T-helper 1 cell (primary cell): ENCODE data around the gene UNC119B.
"Not testable (repeated sequence)": the region's sequence is repeated elsewhere in the genome, so short reads cannot be mapped to it uniquely, and the experiment has no call there.

Experiments
- DNase-seq, 5 donors: peaks; one replicate each; pipeline ENCODE4 v3.0.0-alpha.2; 2012 to 2020

UNC119B gene

GRCh38 chr12:120720234-120720986 is 10.2 kb downstream of the UNC119B start:
- no peak for DNase-seq

GRCh38 chr12:120720987-120721801 is 10.9 kb downstream of the UNC119B start:
- DNase-seq: no peak

GRCh38 chr12:120721866-120722265 is 11.6 kb downstream of the UNC119B start:
- no peak for DNase-seq

- no peak for DNase-seq
These were observed 12.5 kb downstream of the UNC119B start for GRCh38 chr12:120722784-120723183.

GRCh38 chr12:120724720-120725119 is 14.5 kb downstream of the UNC119B start:
- DNase-seq: no peak

- no peak for DNase-seq
These were observed 14.9 kb downstream of the UNC119B start for GRCh38 chr12:120725151-120725658.

- peak; percentile 84 to 88 (median 86) for DNase-seq
These were observed 15.6 kb downstream of the UNC119B start, which contains the start of gene ACADS for GRCh38 chr12:120725659-120726509. TSS of gene ACADS (plus strand) at chr12:120725826. CDS start at chr12:120725886, 60 bp downstream.

- no peak for DNase-seq
These were observed 16.2 kb downstream of the UNC119B start for GRCh38 chr12:120726510-120726793.

- no peak for DNase-seq
These were observed 16.7 kb downstream of the UNC119B start for GRCh38 chr12:120726961-120727360.

GRCh38 chr12:120732198-120732597 is 21.9 kb downstream of the UNC119B start:
- not testable (repeated sequence) for DNase-seq

- no peak for DNase-seq
These were observed 23.3 kb downstream of the UNC119B start for GRCh38 chr12:120733574-120733973.

- no peak for DNase-seq
These were observed 24.0 kb downstream of the UNC119B start for GRCh38 chr12:120734210-120734609.

GRCh38 chr12:120735181-120735580 is 24.9 kb downstream of the UNC119B start:
- no peak for DNase-seq

GRCh38 chr12:120736404-120737331 is 26.4 kb downstream of the UNC119B start:
- DNase-seq: no peak

- DNase-seq: no peak
These were observed 27.4 kb downstream of the UNC119B start for GRCh38 chr12:120737557-120738251.

- no peak for DNase-seq
These were observed 28.2 kb downstream of the UNC119B start for GRCh38 chr12:120738252-120739030.

GRCh38 chr12:120739031-120739762 is 28.9 kb downstream of the UNC119B start:
- DNase-seq: no peak

- DNase-seq: no peak
These were observed 29.8 kb downstream of the UNC119B start for GRCh38 chr12:120739821-120740613.

GRCh38 chr12:120740871-120741270 is 30.6 kb downstream of the UNC119B start:
- DNase-seq: no peak
